Sigmoid colon (tissue), 7 donors: ENCODE data around the gene IQGAP2. TPM values are rescaled to one million over a fixed set of nuclear protein-coding genes. Genes with fewer than 3 reads are reported as not detected.

Source experiments
- DNase-seq: peaks from one replicate; pipeline ENCODE4 v3.0.0-alpha.2; 2019
- H3K27ac ChIP-seq, 4 donors: fragments of 200-600 bp; sonication (generic); one replicate each; pipeline ENCODE4 v1.5.1; 2016 to 2019; ENCODE audit warnings: mild to moderate bottlenecking in 1 of 4
- H3K27me3 ChIP-seq, 3 donors: fragments of 200-600 bp; sonication (generic); one replicate each; pipeline ENCODE4 v1.5.1; 2019; ENCODE audit warnings: mild to moderate bottlenecking in 1 of 3
- H3K36me3 ChIP-seq, 4 donors: fragments of 200-600 bp; sonication (generic); one replicate each; pipeline ENCODE4 v1.5.1; 2016 to 2019
- H3K4me1 ChIP-seq, 4 donors: fragments of 200-600 bp; sonication (generic); one replicate each; pipeline ENCODE4 v1.5.1; 2017 to 2019
- H3K4me3 ChIP-seq, 4 donors: fragments of 200-600 bp; sonication (generic); one replicate each; pipeline ENCODE4 v1.5.1; 2017 to 2019; ENCODE audit warnings: mild to moderate bottlenecking in 2 of 4, moderate library complexity in 1 of 4
- H3K9me3 ChIP-seq, 4 donors: fragments of 200-600 bp in 3 of 4; sonication (generic) in 3 of 4; one replicate each; pipeline versions ENCODE4 v1.5.1 to v1.6.1; 2013 to 2019
- CTCF ChIP-seq, 4 experiments: fragments of 450-650 bp in 3 of 4; fragments of 200-600 bp in 1 of 4; IDR thresholded peaks; one replicate each; pipeline ENCODE4 v1.5.1; 2016 to 2019; ENCODE audit warnings: antibody characterized with exemption in 4 of 4, mild to moderate bottlenecking in 3 of 4, moderate library complexity in 2 of 4
- EP300 ChIP-seq, 4 donors: sonication (generic); formaldehyde crosslinking; IDR thresholded peaks; one replicate each; pipeline ENCODE4 v1.6.1; 2017; ENCODE audit warnings: antibody characterized with exemption in 4 of 4
- POLR2A ChIP-seq, 2 donors: fragments of 450-650 bp; IDR thresholded peaks; one replicate each; pipeline ENCODE4 v1.6.1; 2016; ENCODE audit warnings: antibody characterized with exemption in 2 of 2, mild to moderate bottlenecking in 2 of 2, moderate library complexity in 2 of 2
- POLR2AphosphoS5 ChIP-seq, 4 donors: sonication (generic); formaldehyde crosslinking; IDR thresholded peaks; one replicate each; pipeline ENCODE4 v1.6.1; 2017; ENCODE audit warnings: antibody characterized with exemption in 4 of 4
- WGBS, 2 donors: extraction: QIAGEN DNeasy Blood & Tissue Kit; methylation state at CpG; one replicate each; pipeline ENCODE4 v1.1.7; 2013; 5-methylcytosine and 5-hydroxymethylcytosine counted together
- intact Hi-C: fragments of 100-400 bp; cut with DNase I; formaldehyde crosslinking; loops from one replicate; pipeline ENCODE4 v1.15.1; 2023
- polyA plus RNA-seq, 3 donors: library from polyadenylated mRNA; stranded (reverse); fragments of 200-250 nt; gene quantifications; one replicate each; pipeline ENCODE4 v1.2.3, GENCODE V29; 2013
- total RNA-seq, 4 donors: library from RNA; depleted of rRNA; stranded (reverse); fragments of >200 nt; gene quantifications; one replicate each; pipeline ENCODE4 v1.1.0, GENCODE V29; 2016
- donor health status: healthy with polysubstance abuse.
- donor health status: Bipolar disorder and iron deficiency.
- donor health status: healthy.

IQGAP2 gene
- total and polyA plus RNA-seq, 7 donors = 15.0 to 85.3 (median 24.6) TPM

GRCh38 chr5:76688212-76688611, 285.1 kb downstream of the IQGAP2 start:
- H3K9me3 ChIP-seq = no peaks in the 10 kb centered on the region
- no peak for TF ChIP-seq CTCF (IDR thresholded peaks at IDR 0.05)
- no peak for TF ChIP-seq POLR2AphosphoS5 (IDR thresholded peaks at IDR 0.05)
- no peak for TF ChIP-seq EP300 (IDR thresholded peaks at IDR 0.05)
- no peak for TF ChIP-seq POLR2A (IDR thresholded peaks at IDR 0.05)
- intact Hi-C loops = no loop called here

GRCh38 chr5:76688836-76689235, 285.8 kb downstream of the IQGAP2 start:
- H3K27me3 ChIP-seq = no peaks in the 10 kb centered on the region
- intact Hi-C loops = no loop called here
- no peak for DNase-seq
- 54 to 70% methylated on average over 3 of the region's 3 CpGs for WGBS, 2 donors
- H3K4me3 ChIP-seq = no peak overlapping the region
- no peaks in the 10 kb centered on the region for H3K4me1 ChIP-seq
- no peak overlapping the region for H3K27ac ChIP-seq
- H3K9me3 ChIP-seq = no peaks in the 10 kb centered on the region
- H3K36me3 ChIP-seq = no peaks in the 10 kb centered on the region
- TF ChIP-seq POLR2A (IDR thresholded peaks at IDR 0.05) (no peak), EP300 (IDR thresholded peaks at IDR 0.05) (no peak), POLR2AphosphoS5 (IDR thresholded peaks at IDR 0.05) (no peak), CTCF (IDR thresholded peaks at IDR 0.05) (no peak)

More at GRCh38 chr5:76688212-76688611, 285.1 kb downstream of the IQGAP2 start:
- Histone ChIP-seq H3K4me1 (no peaks in the 10 kb centered on the region), H3K36me3 (no peaks in the 10 kb centered on the region), H3K27ac (no peak overlapping the region), H3K27me3 (no peaks in the 10 kb centered on the region), H3K4me3 (no peak overlapping the region)
- no peak for DNase-seq
- 95 to 96% methylated on average over 1 of the region's 1 CpG for WGBS, 2 donors

- TF ChIP-seq POLR2AphosphoS5 (IDR thresholded peaks at IDR 0.05) (no peak), POLR2A (IDR thresholded peaks at IDR 0.05) (no peak), CTCF (IDR thresholded peaks at IDR 0.05) (no peak), EP300 (IDR thresholded peaks at IDR 0.05) (no peak)
- DNase-seq = no peak
- Histone ChIP-seq H3K27me3 (no peaks in the 10 kb centered on the region), H3K9me3 (no peaks in the 10 kb centered on the region), H3K4me3 (no peak overlapping the region), H3K4me1 (no peaks in the 10 kb centered on the region), H3K27ac (no peak overlapping the region), H3K36me3 (no peaks in the 10 kb centered on the region)
- 92 to 96% methylated on average over 3 of the region's 3 CpGs for WGBS, 2 donors
- intact Hi-C loops = no loop called here
Measured at GRCh38 chr5:76689321-76690036, 286.4 kb downstream of the IQGAP2 start.

GRCh38 chr5:76690037-76690679, 287.1 kb downstream of the IQGAP2 start:
- 95 to 97% methylated on average over 3 of the region's 3 CpGs for WGBS, 2 donors
- H3K27me3 ChIP-seq = no peaks in the 10 kb centered on the region

More at GRCh38 chr5:76690037-76690679, 287.1 kb downstream of the IQGAP2 start:
- no peaks in the 10 kb centered on the region for H3K9me3 ChIP-seq
- TF ChIP-seq POLR2AphosphoS5 (IDR thresholded peaks at IDR 0.05) (no peak), CTCF (IDR thresholded peaks at IDR 0.05) (no peak), POLR2A (IDR thresholded peaks at IDR 0.05) (no peak)
- H3K4me1 ChIP-seq = no peaks in the 10 kb centered on the region
- no peak for DNase-seq
- intact Hi-C loops = no loop called here
- no peak overlapping the region for H3K4me3 ChIP-seq
- no peaks in the 10 kb centered on the region for H3K36me3 ChIP-seq
- no peak overlapping the region for H3K27ac ChIP-seq
